ENCODE measurements around the gene PRDM8.

- TF ChIP-seq, protein P1, sequence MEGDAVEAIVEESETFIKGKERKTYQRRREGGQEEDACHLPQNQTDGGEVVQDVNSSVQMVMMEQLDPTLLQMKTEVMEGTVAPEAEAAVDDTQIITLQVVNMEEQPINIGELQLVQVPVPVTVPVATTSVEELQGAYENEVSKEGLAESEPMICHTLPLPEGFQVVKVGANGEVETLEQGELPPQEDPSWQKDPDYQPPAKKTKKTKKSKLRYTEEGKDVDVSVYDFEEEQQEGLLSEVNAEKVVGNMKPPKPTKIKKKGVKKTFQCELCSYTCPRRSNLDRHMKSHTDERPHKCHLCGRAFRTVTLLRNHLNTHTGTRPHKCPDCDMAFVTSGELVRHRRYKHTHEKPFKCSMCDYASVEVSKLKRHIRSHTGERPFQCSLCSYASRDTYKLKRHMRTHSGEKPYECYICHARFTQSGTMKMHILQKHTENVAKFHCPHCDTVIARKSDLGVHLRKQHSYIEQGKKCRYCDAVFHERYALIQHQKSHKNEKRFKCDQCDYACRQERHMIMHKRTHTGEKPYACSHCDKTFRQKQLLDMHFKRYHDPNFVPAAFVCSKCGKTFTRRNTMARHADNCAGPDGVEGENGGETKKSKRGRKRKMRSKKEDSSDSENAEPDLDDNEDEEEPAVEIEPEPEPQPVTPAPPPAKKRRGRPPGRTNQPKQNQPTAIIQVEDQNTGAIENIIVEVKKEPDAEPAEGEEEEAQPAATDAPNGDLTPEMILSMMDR (conservative IDR thresholded peaks at IDR 0.05; ENCODE audit: low read depth, low read length), result no peak
- no peak for TF ChIP-seq EZH2 (IDR thresholded peaks at IDR 0.05; ENCODE audit: borderline replicate concordance, low read depth, low read length, poor library complexity, severe bottlenecking)
Measured at GRCh38 chr4:80196259-80196921, 913 bp upstream of the PRDM8 start.

All from A673 (cell line).